ENCODE results near the gene FXN.
A peak's percentile ranks its signal among the peaks of the same experiment; 100 is the strongest.

Gene FXN

DNA sequence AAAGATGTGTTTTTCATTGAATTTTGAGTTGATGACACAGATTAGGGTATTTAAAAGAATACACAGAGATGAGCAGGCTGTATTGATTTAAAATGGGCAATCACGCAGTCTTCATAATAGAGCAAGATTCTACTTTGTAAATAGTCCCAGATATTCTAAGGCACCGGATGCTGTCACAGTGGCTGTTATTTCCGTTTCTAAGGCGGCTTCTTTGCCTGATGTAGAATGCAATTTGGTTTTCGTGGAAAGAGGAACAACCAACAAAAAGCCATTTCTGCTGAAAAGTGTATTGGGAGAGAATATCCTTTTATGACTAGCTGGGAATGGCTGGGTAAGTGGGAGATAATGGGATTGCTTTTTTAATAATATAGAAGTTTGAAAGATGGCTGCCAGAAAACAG lies 39.1 kb upstream of the FXN start:
- H3K27me3 ChIP-seq (ENCODE audit: control insufficient read depth in 1 of 2, insufficient read depth in 1 of 2, low read length in 2 of 2): peaks cover 8 to 18% of the 10 kb centered on the region in 2 experiments
- H3K36me3 ChIP-seq (ENCODE audit: control insufficient read depth in 1 of 2, insufficient read depth in 2 of 2, low read depth in 1 of 2, low read length in 2 of 2): no peaks in the 10 kb centered on the region
- H3K4ac ChIP-seq (ENCODE audit: low read depth in 1 of 2, low read length in 2 of 2): no peak overlapping the region
- H3K18ac ChIP-seq (ENCODE audit: low read depth in 1 of 2, low read length in 2 of 2): no peak overlapping the region
- no peak overlapping the region for H3K4me3 ChIP-seq (ENCODE audit: insufficient read depth in 1 of 2, low read depth in 1 of 2, low read length in 2 of 2)
- H3K14ac ChIP-seq (ENCODE audit: low read length in 2 of 2): no peak overlapping the region
- H2BK120ac ChIP-seq (ENCODE audit: low read depth, low read length): no peak overlapping the region
- H4K8ac ChIP-seq (ENCODE audit: low read length): no peak overlapping the region
- H2AFZ ChIP-seq (ENCODE audit: low read depth, low read length): no peak overlapping the region
- no peak overlapping the region for H3K9ac ChIP-seq (ENCODE audit: low read length)
- no peak overlapping the region for H3K4me2 ChIP-seq (ENCODE audit: low read length, poor library complexity, severe bottlenecking)
- no peak for DNase-seq
- no peak overlapping the region for H4K91ac ChIP-seq (ENCODE audit: low read length)
- H3K23ac ChIP-seq (ENCODE audit: low read length in 2 of 2): no peak overlapping the region
- no peak overlapping the region for H2BK5ac ChIP-seq (ENCODE audit: low read depth, low read length, poor library complexity, severe bottlenecking)
- H2BK15ac ChIP-seq (ENCODE audit: low read depth, poor library complexity, severe bottlenecking): no peak overlapping the region
- H3K4me1 ChIP-seq (ENCODE audit: control insufficient read depth, insufficient read depth, low read depth, low read length): no peaks in the 10 kb centered on the region
- no peaks in the 10 kb centered on the region for H3K9me3 ChIP-seq (ENCODE audit: control insufficient read depth, low read length)
- H2AK5ac ChIP-seq (ENCODE audit: low read length, severe bottlenecking): no peak overlapping the region
- WGBS: 94% methylated on average over 5 of the region's 5 CpGs
- no peak overlapping the region for H2BK12ac ChIP-seq (ENCODE audit: low read length in 2 of 2)
- no peaks in the 10 kb centered on the region for H3K79me1 ChIP-seq (replicated peaks; ENCODE audit: low read length, poor library complexity, severe bottlenecking)
- no peak overlapping the region for H3K27ac ChIP-seq (ENCODE audit: low read length, poor library complexity, severe bottlenecking)

DNA sequence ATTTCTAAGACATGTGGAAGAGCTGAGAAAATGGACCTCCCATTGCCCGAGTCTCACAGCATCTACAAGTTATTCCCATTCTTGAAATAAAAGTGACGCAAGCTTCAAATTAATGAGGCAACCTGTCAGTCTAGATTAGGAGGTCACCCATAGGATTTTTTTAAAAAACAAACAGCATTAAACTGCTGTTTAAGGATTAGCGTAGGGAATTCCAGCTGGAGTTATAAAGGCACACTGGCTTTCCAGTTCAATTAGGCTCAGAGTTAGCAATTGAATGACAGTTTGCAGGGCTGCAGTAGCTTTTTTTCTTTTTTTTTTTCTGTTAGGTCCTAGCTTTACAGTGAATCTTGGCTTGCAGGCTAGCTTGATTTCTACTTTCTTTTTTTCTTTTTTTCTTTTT lies 37.9 kb upstream of the FXN start:
- Histone ChIP-seq H4K91ac (ENCODE audit: low read length) (no peak overlapping the region), H3K79me1 (replicated peaks; ENCODE audit: low read length, poor library complexity, severe bottlenecking) (no peaks in the 10 kb centered on the region), H3K14ac (ENCODE audit: low read length in 2 of 2) (no peak overlapping the region), H2BK5ac (ENCODE audit: low read depth, low read length, poor library complexity, severe bottlenecking) (no peak overlapping the region), H3K18ac (ENCODE audit: low read depth in 1 of 2, low read length in 2 of 2) (no peak overlapping the region), H3K4me1 (ENCODE audit: control insufficient read depth, insufficient read depth, low read depth, low read length) (no peaks in the 10 kb centered on the region), H3K36me3 (ENCODE audit: control insufficient read depth in 1 of 2, insufficient read depth in 2 of 2, low read depth in 1 of 2, low read length in 2 of 2) (no peaks in the 10 kb centered on the region), H2AK5ac (ENCODE audit: low read length, severe bottlenecking) (no peak overlapping the region), H4K8ac (ENCODE audit: low read length) (no peak overlapping the region), H3K27me3 (ENCODE audit: control insufficient read depth in 1 of 2, insufficient read depth in 1 of 2, low read length in 2 of 2) (peaks cover 12 to 26% of the 10 kb centered on the region in 2 experiments), H3K9ac (ENCODE audit: low read length) (no peak overlapping the region), H3K4me3 (ENCODE audit: insufficient read depth in 1 of 2, low read depth in 1 of 2, low read length in 2 of 2) (no peak overlapping the region), H3K4me2 (ENCODE audit: low read length, poor library complexity, severe bottlenecking) (no peak overlapping the region), H3K27ac (ENCODE audit: low read length, poor library complexity, severe bottlenecking) (no peak overlapping the region), H2BK120ac (ENCODE audit: low read depth, low read length) (no peak overlapping the region), H3K4ac (ENCODE audit: low read depth in 1 of 2, low read length in 2 of 2) (no peak overlapping the region), H2BK15ac (ENCODE audit: low read depth, poor library complexity, severe bottlenecking) (no peak overlapping the region), H2AFZ (ENCODE audit: low read depth, low read length) (no peak overlapping the region), H3K23ac (ENCODE audit: low read length in 2 of 2) (no peak overlapping the region), H2BK12ac (ENCODE audit: low read length in 2 of 2) (no peak overlapping the region), H3K9me3 (ENCODE audit: control insufficient read depth, low read length) (no peaks in the 10 kb centered on the region)
- no peak for DNase-seq
- 69% methylated on average over 3 of the region's 3 CpGs for WGBS

DNA sequence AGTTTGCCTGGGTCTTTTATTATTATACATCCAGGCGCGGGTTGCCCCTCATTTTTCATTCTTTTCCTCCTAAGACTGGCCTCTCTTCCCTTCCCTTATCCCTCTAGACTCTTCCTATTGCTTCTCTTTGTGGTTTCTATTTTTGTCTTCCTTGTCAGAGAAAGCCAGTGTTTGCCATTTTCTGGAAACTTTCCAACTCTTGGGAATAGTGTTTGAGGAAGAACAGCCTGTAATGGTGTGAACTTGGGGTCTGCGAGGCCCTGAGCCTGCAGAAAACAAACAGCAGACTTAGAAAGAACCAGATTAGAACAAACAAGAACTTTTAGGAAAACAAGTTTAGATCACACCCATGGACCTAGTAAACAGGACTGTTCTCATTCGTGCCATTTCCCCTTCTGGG lies 37.2 kb upstream of the FXN start:
- H3K4ac ChIP-seq (ENCODE audit: low read depth in 1 of 2, low read length in 2 of 2): no peak overlapping the region
- H2BK12ac ChIP-seq (ENCODE audit: low read length in 2 of 2): no peak overlapping the region
- H3K14ac ChIP-seq (ENCODE audit: low read length in 2 of 2): no peak overlapping the region
- H2BK15ac ChIP-seq (ENCODE audit: low read depth, poor library complexity, severe bottlenecking): no peak overlapping the region
- H2AK5ac ChIP-seq (ENCODE audit: low read length, severe bottlenecking): no peak overlapping the region
- H3K18ac ChIP-seq (ENCODE audit: low read depth in 1 of 2, low read length in 2 of 2): peak overlapping the region in 1 of 2 experiments; percentile 37
- H3K27me3 ChIP-seq (ENCODE audit: control insufficient read depth in 1 of 2, insufficient read depth in 1 of 2, low read length in 2 of 2): peaks cover 12 to 26% of the 10 kb centered on the region in 2 experiments
- DNase-seq: peak; percentile 8
- no peaks in the 10 kb centered on the region for H3K36me3 ChIP-seq (ENCODE audit: control insufficient read depth in 1 of 2, insufficient read depth in 2 of 2, low read depth in 1 of 2, low read length in 2 of 2)
- no peaks in the 10 kb centered on the region for H3K9me3 ChIP-seq (ENCODE audit: control insufficient read depth, low read length)
- H3K23ac ChIP-seq (ENCODE audit: low read length in 2 of 2): no peak overlapping the region
- no peak overlapping the region for H2AFZ ChIP-seq (ENCODE audit: low read depth, low read length)
- no peak overlapping the region for H3K4me2 ChIP-seq (ENCODE audit: low read length, poor library complexity, severe bottlenecking)
- 50% methylated on average over 3 of the region's 4 CpGs for WGBS
- no peak overlapping the region for H3K9ac ChIP-seq (ENCODE audit: low read length)
- no peak overlapping the region for H2BK120ac ChIP-seq (ENCODE audit: low read depth, low read length)
- H3K4me1 ChIP-seq (ENCODE audit: control insufficient read depth, insufficient read depth, low read depth, low read length): no peaks in the 10 kb centered on the region
- no peak overlapping the region for H4K91ac ChIP-seq (ENCODE audit: low read length)
- no peak overlapping the region for H3K4me3 ChIP-seq (ENCODE audit: insufficient read depth in 1 of 2, low read depth in 1 of 2, low read length in 2 of 2)
- H2BK5ac ChIP-seq (ENCODE audit: low read depth, low read length, poor library complexity, severe bottlenecking): no peak overlapping the region
- H4K8ac ChIP-seq (ENCODE audit: low read length): no peak overlapping the region
- H3K27ac ChIP-seq (ENCODE audit: low read length, poor library complexity, severe bottlenecking): no peak overlapping the region
- no peaks in the 10 kb centered on the region for H3K79me1 ChIP-seq (replicated peaks; ENCODE audit: low read length, poor library complexity, severe bottlenecking)

DNA sequence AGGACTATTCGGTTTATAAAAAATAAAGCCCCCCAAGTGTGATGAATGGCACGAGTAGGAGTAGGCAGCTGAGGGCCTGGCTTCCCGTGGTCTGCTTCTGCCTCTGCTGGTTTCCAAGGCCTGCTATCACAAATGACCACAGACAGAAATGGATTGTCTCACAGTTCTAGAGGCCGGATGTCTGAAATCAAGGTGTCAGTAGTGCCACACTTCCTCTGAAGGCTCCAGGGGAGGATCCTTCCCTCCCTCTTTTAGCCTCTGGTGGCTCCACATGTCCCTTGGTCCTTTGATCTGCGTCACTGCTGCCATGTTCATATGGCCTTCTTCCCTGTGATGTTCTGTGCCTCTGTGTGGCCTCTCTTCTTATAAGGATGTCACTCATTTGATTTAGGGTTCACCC lies 36.7 kb upstream of the FXN start:
- H3K18ac ChIP-seq (ENCODE audit: low read depth in 1 of 2, low read length in 2 of 2): no peak overlapping the region
- H2BK12ac ChIP-seq (ENCODE audit: low read length in 2 of 2): no peak overlapping the region
- no peak overlapping the region for H3K9ac ChIP-seq (ENCODE audit: low read length)
- 72% methylated on average over 5 of the region's 5 CpGs for WGBS
- H3K14ac ChIP-seq (ENCODE audit: low read length in 2 of 2): no peak overlapping the region
- no peaks in the 10 kb centered on the region for H3K9me3 ChIP-seq (ENCODE audit: control insufficient read depth, low read length)
- no peak overlapping the region for H2BK5ac ChIP-seq (ENCODE audit: low read depth, low read length, poor library complexity, severe bottlenecking)
- H3K27ac ChIP-seq (ENCODE audit: low read length, poor library complexity, severe bottlenecking): no peak overlapping the region
- no peak overlapping the region for H2BK15ac ChIP-seq (ENCODE audit: low read depth, poor library complexity, severe bottlenecking)
- H3K4ac ChIP-seq (ENCODE audit: low read depth in 1 of 2, low read length in 2 of 2): no peak overlapping the region
- no peak overlapping the region for H4K8ac ChIP-seq (ENCODE audit: low read length)
- no peak overlapping the region for H2AK5ac ChIP-seq (ENCODE audit: low read length, severe bottlenecking)
- H3K4me3 ChIP-seq (ENCODE audit: insufficient read depth in 1 of 2, low read depth in 1 of 2, low read length in 2 of 2): no peak overlapping the region
- no peak overlapping the region for H3K4me2 ChIP-seq (ENCODE audit: low read length, poor library complexity, severe bottlenecking)
- no peak for DNase-seq
- no peak overlapping the region for H4K91ac ChIP-seq (ENCODE audit: low read length)
- no peak overlapping the region for H2BK120ac ChIP-seq (ENCODE audit: low read depth, low read length)
- H3K79me1 ChIP-seq (replicated peaks; ENCODE audit: low read length, poor library complexity, severe bottlenecking): no peaks in the 10 kb centered on the region
- H3K27me3 ChIP-seq (ENCODE audit: control insufficient read depth in 1 of 2, insufficient read depth in 1 of 2, low read length in 2 of 2): peaks cover 12 to 29% of the 10 kb centered on the region in 2 experiments
- no peaks in the 10 kb centered on the region for H3K4me1 ChIP-seq (ENCODE audit: control insufficient read depth, insufficient read depth, low read depth, low read length)
- no peak overlapping the region for H3K23ac ChIP-seq (ENCODE audit: low read length in 2 of 2)
- H3K36me3 ChIP-seq (ENCODE audit: control insufficient read depth in 1 of 2, insufficient read depth in 2 of 2, low read depth in 1 of 2, low read length in 2 of 2): no peaks in the 10 kb centered on the region
- no peak overlapping the region for H2AFZ ChIP-seq (ENCODE audit: low read depth, low read length)

Measured in mesenchymal stem cell (in vitro differentiated cells and primary cell).